Measurements from ENCODE around the gene CDH22.

Gene CDH22

GRCh38 chr20:46343975-46344357 lies 35.7 kb upstream of the CDH22 start:
- DNase-seq (ENCODE audit: low spot score) = no peak

GRCh38 chr20:46343348-46343974 lies 35.2 kb upstream of the CDH22 start:
- no peak for DNase-seq (ENCODE audit: low spot score)

- no peak for DNase-seq (ENCODE audit: low spot score)
Observed at GRCh38 chr20:46342451-46343347, 34.4 kb upstream of the CDH22 start.

GRCh38 chr20:46342010-46342378 lies 33.7 kb upstream of the CDH22 start:
- DNase-seq (ENCODE audit: low spot score) = no peak

- no peak for DNase-seq (ENCODE audit: low spot score)
Observed at GRCh38 chr20:46341074-46342009, 33.0 kb upstream of the CDH22 start.

- DNase-seq (ENCODE audit: low spot score) = no peak
Observed at GRCh38 chr20:46339037-46339436, 30.7 kb upstream of the CDH22 start.

- DNase-seq (ENCODE audit: low spot score) = no peak
Observed at GRCh38 chr20:46336735-46337134, 28.4 kb upstream of the CDH22 start.

- no peak for DNase-seq (ENCODE audit: low spot score)
Observed at GRCh38 chr20:46334303-46334904, 26.1 kb upstream of the CDH22 start.

- DNase-seq (ENCODE audit: low spot score) = no peak
Observed at GRCh38 chr20:46333161-46333991, 25.1 kb upstream of the CDH22 start.

GRCh38 chr20:46332373-46333160 lies 24.3 kb upstream of the CDH22 start:
- no peak for DNase-seq (ENCODE audit: low spot score)

GRCh38 chr20:46331611-46332361 lies 23.5 kb upstream of the CDH22 start:
- no peak for DNase-seq (ENCODE audit: low spot score)

- DNase-seq (ENCODE audit: low spot score) = no peak
Observed at GRCh38 chr20:46330831-46331371, 22.6 kb upstream of the CDH22 start.

GRCh38 chr20:46330072-46330763 lies 21.9 kb upstream of the CDH22 start:
- DNase-seq (ENCODE audit: low spot score) = no peak

GRCh38 chr20:46328200-46328882 lies 20.0 kb upstream of the CDH22 start:
- DNase-seq (ENCODE audit: low spot score) = no peak

- DNase-seq (ENCODE audit: low spot score) = no peak
Observed at GRCh38 chr20:46327557-46327956, 19.3 kb upstream of the CDH22 start.

GRCh38 chr20:46325789-46326188 lies 17.5 kb upstream of the CDH22 start:
- DNase-seq (ENCODE audit: low spot score) = no peak

GRCh38 chr20:46324960-46325703 lies 16.8 kb upstream of the CDH22 start:
- DNase-seq (ENCODE audit: low spot score) = peak; percentile 42

Data from AG20443 (cell line).